Peyer's patch (tissue), 4 donors: ENCODE data around the gene KRT71. TPM values are rescaled to one million over a fixed set of nuclear protein-coding genes. Genes with fewer than 3 reads are reported as not detected.

Experiments used
- DNase-seq, 3 donors: peaks; one replicate each; pipeline ENCODE4 v3.0.0-alpha.2; 2017 to 2019
- H3K27ac ChIP-seq, 4 donors: fragments of 200-600 bp; sonication (generic); one replicate each; pipeline ENCODE4 v1.5.1; 2016 to 2019
- H3K27me3 ChIP-seq, 2 donors: fragments of 200-600 bp; sonication (generic); one replicate each; pipeline ENCODE4 v1.5.1; 2019
- H3K36me3 ChIP-seq, 3 donors: fragments of 200-600 bp; sonication (generic); one replicate each; pipeline ENCODE4 v1.5.1; 2016 to 2019
- H3K4me1 ChIP-seq, 4 donors: fragments of 200-600 bp; sonication (generic); one replicate each; pipeline ENCODE4 v1.5.1; 2016 to 2019
- H3K4me3 ChIP-seq, 4 donors: fragments of 200-600 bp; sonication (generic); 1 replicate in 3 of 4; 2 replicates in 1 of 4; pipeline ENCODE4 v1.5.1; 2016 to 2019; ENCODE audit warnings: mild to moderate bottlenecking in 1 of 4
- H3K9me3 ChIP-seq, 4 donors: fragments of 200-600 bp; sonication (generic); one replicate each; pipeline ENCODE4 v1.5.1; 2016 to 2019; ENCODE audit warnings: mild to moderate bottlenecking in 1 of 4
- CTCF ChIP-seq, 6 experiments: fragments of 450-650 bp in 4 of 6; fragments of 200-600 bp in 2 of 6; sonication (generic) in 1 of 6; IDR thresholded peaks; one replicate each; pipeline ENCODE4 v1.5.1; 2017 to 2019; ENCODE audit warnings: antibody characterized with exemption in 6 of 6, mild to moderate bottlenecking in 3 of 6, moderate library complexity in 1 of 6
- POLR2A ChIP-seq, 2 donors: fragments of 450-650 bp; IDR thresholded peaks; one replicate each; pipeline ENCODE4 v1.5.1; 2017; ENCODE audit warnings: antibody characterized with exemption in 2 of 2, mild to moderate bottlenecking in 2 of 2, moderate library complexity in 2 of 2
- total RNA-seq, 4 donors: library from RNA; depleted of rRNA; stranded (reverse); fragments of >200 nt; gene quantifications; one replicate each; pipeline ENCODE4 v1.1.0, GENCODE V29; 2016

Gene KRT71
- total RNA-seq: not detected

- no peak within 1 kb of the TSS for H3K4me3 ChIP-seq
- H3K27me3 ChIP-seq: no peaks in the 10 kb centered on the region
- H3K27ac ChIP-seq: no peak within 1 kb of the TSS
- no peaks in the 10 kb centered on the region for H3K36me3 ChIP-seq
- no peak for TF ChIP-seq CTCF (IDR thresholded peaks at IDR 0.05)
- no peak for TF ChIP-seq POLR2A (IDR thresholded peaks at IDR 0.05)
- no peaks in the 10 kb centered on the region for H3K9me3 ChIP-seq
- no peak for DNase-seq
- no peaks in the 10 kb centered on the region for H3K4me1 ChIP-seq
Measured at GRCh38 chr12:52552681-52553195, at the start of gene KRT71. TSS of gene KRT71 (minus strand) at chr12:52553145. CDS start at chr12:52553077, 68 bp downstream.

GRCh38 chr12:52602552-52602951 lies 49.6 kb upstream of the KRT71 start:
- no peak overlapping the region for H3K27ac ChIP-seq
- H3K27me3 ChIP-seq: no peaks in the 10 kb centered on the region
- no peaks in the 10 kb centered on the region for H3K36me3 ChIP-seq
- no peak for DNase-seq
- no peaks in the 10 kb centered on the region for H3K4me1 ChIP-seq
- H3K4me3 ChIP-seq: no peak overlapping the region
- H3K9me3 ChIP-seq: no peaks in the 10 kb centered on the region
- TF ChIP-seq CTCF (IDR thresholded peaks at IDR 0.05) (no peak), POLR2A (IDR thresholded peaks at IDR 0.05) (no peak)

GRCh38 chr12:52601671-52602070 lies 48.7 kb upstream of the KRT71 start:
- Histone ChIP-seq H3K9me3 (no peaks in the 10 kb centered on the region), H3K4me1 (no peaks in the 10 kb centered on the region), H3K27me3 (no peaks in the 10 kb centered on the region), H3K27ac (no peak overlapping the region), H3K36me3 (no peaks in the 10 kb centered on the region), H3K4me3 (no peak overlapping the region)
- TF ChIP-seq CTCF (IDR thresholded peaks at IDR 0.05): no peak
- DNase-seq: no peak

GRCh38 chr12:52600941-52601481 lies 48.1 kb upstream of the KRT71 start, which contains the start of gene KRT72:
TSS of gene KRT72 (minus strand) at chr12:52601463. CDS start at chr12:52601452, 11 bp downstream.
- H3K4me3 ChIP-seq: no peak within 1 kb of the TSS
- H3K9me3 ChIP-seq: no peaks in the 10 kb centered on the region
- no peaks in the 10 kb centered on the region for H3K27me3 ChIP-seq
- TF ChIP-seq CTCF (IDR thresholded peaks at IDR 0.05): no peak
- TF ChIP-seq POLR2A (IDR thresholded peaks at IDR 0.05): no peak
- H3K27ac ChIP-seq: no peak within 1 kb of the TSS
- H3K4me1 ChIP-seq: no peaks in the 10 kb centered on the region
- no peaks in the 10 kb centered on the region for H3K36me3 ChIP-seq
- DNase-seq: no peak

- Histone ChIP-seq H3K27me3 (no peaks in the 10 kb centered on the region), H3K36me3 (no peaks in the 10 kb centered on the region), H3K4me3 (no peak overlapping the region), H3K27ac (no peak overlapping the region), H3K4me1 (no peaks in the 10 kb centered on the region), H3K9me3 (no peaks in the 10 kb centered on the region)
- no peak for DNase-seq
- TF ChIP-seq CTCF (IDR thresholded peaks at IDR 0.05) (no peak), POLR2A (IDR thresholded peaks at IDR 0.05) (no peak)
Measured at GRCh38 chr12:52600475-52600874, 47.5 kb upstream of the KRT71 start.

GRCh38 chr12:52600071-52600470 lies 47.1 kb upstream of the KRT71 start:
- Histone ChIP-seq H3K27ac (no peak overlapping the region), H3K27me3 (no peaks in the 10 kb centered on the region), H3K36me3 (no peaks in the 10 kb centered on the region), H3K4me3 (no peak overlapping the region), H3K4me1 (no peaks in the 10 kb centered on the region), H3K9me3 (no peaks in the 10 kb centered on the region)
- TF ChIP-seq CTCF (IDR thresholded peaks at IDR 0.05): no peak
- no peak for DNase-seq
